ENCODE data around the gene COL15A1.
A peak's percentile ranks its signal among the peaks of the same experiment; 100 is the strongest.
"Not testable (repeated sequence)": the region's sequence is repeated elsewhere in the genome, so short reads cannot be mapped to it uniquely, and the experiment has no call there.

The COL15A1 gene

GRCh38 chr9:99087462-99087861, 143.8 kb downstream of the COL15A1 start:
- Mint-ChIP-seq H3K4me1 (ENCODE audit: low read depth) (peaks cover 49% of the 10 kb centered on the region), H3K36me3 (ENCODE audit: low read depth) (peaks cover 21% of the 10 kb centered on the region), H3K27ac (no peak overlapping the region), H3K27me3 (ENCODE audit: low read depth) (peaks cover 13% of the 10 kb centered on the region), H3K4me3 (no peak overlapping the region), H3K9me3 (peaks cover 30% of the 10 kb centered on the region)

- peaks cover 31% of the 10 kb centered on the region for H3K36me3 Mint-ChIP-seq (ENCODE audit: low read depth)
- no peaks in the 10 kb centered on the region for H3K27me3 Mint-ChIP-seq (ENCODE audit: low read depth)
- no peak overlapping the region for H3K4me3 Mint-ChIP-seq
- peak overlapping the region; percentile 83 for H3K27ac Mint-ChIP-seq
- peaks cover 56% of the 10 kb centered on the region for H3K4me1 Mint-ChIP-seq (ENCODE audit: low read depth)
- H3K9me3 Mint-ChIP-seq = peaks cover 26% of the 10 kb centered on the region
Observed at GRCh38 chr9:99090336-99091130, 146.8 kb downstream of the COL15A1 start.

- Mint-ChIP-seq H3K27me3 (ENCODE audit: low read depth) (no peaks in the 10 kb centered on the region), H3K9me3 (peaks cover 15% of the 10 kb centered on the region), H3K4me3 (peak overlapping the region; percentile 73), H3K4me1 (ENCODE audit: low read depth) (peaks cover 63% of the 10 kb centered on the region), H3K27ac (peak overlapping the region; percentile 94), H3K36me3 (ENCODE audit: low read depth) (peaks cover 31% of the 10 kb centered on the region)
Observed at GRCh38 chr9:99092643-99093491, 149.2 kb downstream of the COL15A1 start.

- H3K9me3 Mint-ChIP-seq = peaks cover 18% of the 10 kb centered on the region
- H3K4me1 Mint-ChIP-seq (ENCODE audit: low read depth) = peaks cover 65% of the 10 kb centered on the region
- H3K27me3 Mint-ChIP-seq (ENCODE audit: low read depth) = no peaks in the 10 kb centered on the region
- H3K4me3 Mint-ChIP-seq = peak overlapping the region; percentile 73
- H3K36me3 Mint-ChIP-seq (ENCODE audit: low read depth) = peaks cover 36% of the 10 kb centered on the region
- peak overlapping the region; percentile 94 for H3K27ac Mint-ChIP-seq
Observed at GRCh38 chr9:99093492-99093791, 149.7 kb downstream of the COL15A1 start.

GRCh38 chr9:99095565-99095964, 151.9 kb downstream of the COL15A1 start:
- no peak overlapping the region for H3K4me3 Mint-ChIP-seq
- H3K27me3 Mint-ChIP-seq (ENCODE audit: low read depth) = no peaks in the 10 kb centered on the region
- H3K4me1 Mint-ChIP-seq (ENCODE audit: low read depth) = peaks cover 65% of the 10 kb centered on the region
- peaks cover 20% of the 10 kb centered on the region for H3K9me3 Mint-ChIP-seq
- H3K36me3 Mint-ChIP-seq (ENCODE audit: low read depth) = peaks cover 37% of the 10 kb centered on the region
- no peak overlapping the region for H3K27ac Mint-ChIP-seq

GRCh38 chr9:99096409-99096808, 152.7 kb downstream of the COL15A1 start:
- Mint-ChIP-seq H3K27ac (no peak overlapping the region), H3K27me3 (ENCODE audit: low read depth) (no peaks in the 10 kb centered on the region), H3K36me3 (ENCODE audit: low read depth) (peaks cover 39% of the 10 kb centered on the region), H3K4me1 (ENCODE audit: low read depth) (peaks cover 61% of the 10 kb centered on the region), H3K4me3 (no peak overlapping the region), H3K9me3 (peaks cover 20% of the 10 kb centered on the region)

- H3K27ac Mint-ChIP-seq; H3K27me3 Mint-ChIP-seq (ENCODE audit: low read depth): not testable (repeated sequence)
- peaks cover 58% of the 10 kb centered on the region for H3K4me1 Mint-ChIP-seq (ENCODE audit: low read depth)
Observed at GRCh38 chr9:99099806-99100585, 156.3 kb downstream of the COL15A1 start.

GRCh38 chr9:99101271-99101670, 157.6 kb downstream of the COL15A1 start:
- Mint-ChIP-seq H3K4me3 (no peak overlapping the region), H3K36me3 (ENCODE audit: low read depth) (peaks cover 27% of the 10 kb centered on the region)

More at GRCh38 chr9:99099806-99100585, 156.3 kb downstream of the COL15A1 start:
- Mint-ChIP-seq H3K9me3 (peaks cover 20% of the 10 kb centered on the region), H3K36me3 (ENCODE audit: low read depth) (peaks cover 24% of the 10 kb centered on the region)
- not testable (repeated sequence) for H3K4me3 Mint-ChIP-seq

GRCh38 chr9:99101812-99102211, 158.1 kb downstream of the COL15A1 start:
- peaks cover 51% of the 10 kb centered on the region for H3K4me1 Mint-ChIP-seq (ENCODE audit: low read depth)
- no peak overlapping the region for H3K27ac Mint-ChIP-seq
- peaks cover 20% of the 10 kb centered on the region for H3K9me3 Mint-ChIP-seq
- H3K36me3 Mint-ChIP-seq (ENCODE audit: low read depth) = peaks cover 28% of the 10 kb centered on the region
- H3K4me3 Mint-ChIP-seq = no peak overlapping the region
- H3K27me3 Mint-ChIP-seq (ENCODE audit: low read depth) = no peaks in the 10 kb centered on the region

More at GRCh38 chr9:99101271-99101670, 157.6 kb downstream of the COL15A1 start:
- Mint-ChIP-seq H3K4me1 (ENCODE audit: low read depth) (peaks cover 53% of the 10 kb centered on the region), H3K27me3 (ENCODE audit: low read depth) (no peaks in the 10 kb centered on the region), H3K9me3 (peaks cover 20% of the 10 kb centered on the region), H3K27ac (no peak overlapping the region)

GRCh38 chr9:99103054-99103895, 159.6 kb downstream of the COL15A1 start:
- peak overlapping the region; percentile 92 for H3K27ac Mint-ChIP-seq
- H3K4me3 Mint-ChIP-seq = peak overlapping the region; percentile 87
- peaks cover 54% of the 10 kb centered on the region for H3K4me1 Mint-ChIP-seq (ENCODE audit: low read depth)
- no peaks in the 10 kb centered on the region for H3K27me3 Mint-ChIP-seq (ENCODE audit: low read depth)
- H3K9me3 Mint-ChIP-seq = peaks cover 17% of the 10 kb centered on the region
- peaks cover 31% of the 10 kb centered on the region for H3K36me3 Mint-ChIP-seq (ENCODE audit: low read depth)

- Mint-ChIP-seq H3K27me3 (ENCODE audit: low read depth) (no peaks in the 10 kb centered on the region), H3K27ac (peak overlapping the region; percentile 92), H3K9me3 (peaks cover 10% of the 10 kb centered on the region), H3K4me3 (peak overlapping the region; percentile 87), H3K36me3 (ENCODE audit: low read depth) (peaks cover 34% of the 10 kb centered on the region), H3K4me1 (ENCODE audit: low read depth) (peaks cover 59% of the 10 kb centered on the region)
Observed at GRCh38 chr9:99103901-99104458, 160.3 kb downstream of the COL15A1 start.

- Mint-ChIP-seq H3K36me3 (ENCODE audit: low read depth) (peaks cover 35% of the 10 kb centered on the region), H3K9me3 (peaks cover 4% of the 10 kb centered on the region), H3K4me1 (ENCODE audit: low read depth) (peaks cover 60% of the 10 kb centered on the region), H3K27me3 (ENCODE audit: low read depth) (no peaks in the 10 kb centered on the region), H3K4me3 (peak within 1 kb of the TSS; percentile 87), H3K27ac (peak within 1 kb of the TSS; percentile 92)
Observed at GRCh38 chr9:99104459-99105151, 160.9 kb downstream of the COL15A1 start, which contains the start of gene TGFBR1. Gene TGFBR1, plus strand, starts transcription at chr9:99105113. Its CDS starts 93 bp downstream, at chr9:99105206.

Measured in T-helper 1 cell treated with Interleukin-12 subunit alpha and Interleukin-12 subunit beta and Interleukin-4 antibody, amounts not matched to agents 30 μg/mL and 1 μg/mL, for 36 hours (primary cell).